Measurements from ENCODE around the gene SLC24A3.

The SLC24A3 gene

GRCh38 chr20:19761841-19762240 is 549.4 kb downstream of the SLC24A3 start:
- H3K4me1 Mint-ChIP-seq, result peaks cover 70% of the 10 kb centered on the region

GRCh38 chr20:19764207-19764606 is 551.8 kb downstream of the SLC24A3 start:
- no peak for TF ChIP-seq CTCF (IDR thresholded peaks at IDR 0.05)
- no peak overlapping the region for H3K27ac Mint-ChIP-seq
- H3K9me3 Mint-ChIP-seq, result no peaks in the 10 kb centered on the region
- no peak overlapping the region for H3K4me3 Mint-ChIP-seq
- H3K27me3 Mint-ChIP-seq (ENCODE audit: low read depth, poor library complexity), result peaks cover 2% of the 10 kb centered on the region
- H3K36me3 Mint-ChIP-seq (ENCODE audit: low read depth), result peaks cover 32% of the 10 kb centered on the region
- no peak for DNase-seq
- peaks cover 74% of the 10 kb centered on the region for H3K4me1 Mint-ChIP-seq

More at GRCh38 chr20:19761841-19762240, 549.4 kb downstream of the SLC24A3 start:
- no peak for DNase-seq
- H3K27me3 Mint-ChIP-seq (ENCODE audit: low read depth, poor library complexity), result peaks cover 2% of the 10 kb centered on the region
- peak overlapping the region; percentile 19 for H3K4me3 Mint-ChIP-seq
- H3K36me3 Mint-ChIP-seq (ENCODE audit: low read depth), result peaks cover 18% of the 10 kb centered on the region
- peak overlapping the region; percentile 11 for H3K27ac Mint-ChIP-seq
- H3K9me3 Mint-ChIP-seq, result no peaks in the 10 kb centered on the region
- no peak for TF ChIP-seq CTCF (IDR thresholded peaks at IDR 0.05)

DNA sequence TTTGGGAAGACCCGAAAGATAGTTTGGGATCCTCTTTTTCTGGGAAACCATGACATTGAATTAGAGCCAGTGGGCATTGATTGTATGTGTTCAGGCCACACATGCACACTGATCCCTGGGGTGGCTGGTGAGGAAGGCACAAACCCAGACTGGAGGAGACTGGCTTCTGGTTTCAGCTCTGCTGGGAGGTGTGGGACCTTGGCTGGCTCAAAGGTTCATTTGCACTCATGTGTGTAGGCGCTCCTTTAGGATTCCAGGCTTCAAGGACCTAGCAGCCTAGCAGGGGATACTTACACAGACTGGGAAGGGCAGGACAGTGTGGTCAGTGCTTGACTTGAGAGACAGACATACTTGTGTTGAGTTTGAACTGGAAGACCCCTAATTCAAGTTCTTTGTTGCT is 552.8 kb downstream of the SLC24A3 start:
- Mint-ChIP-seq H3K27ac (no peak overlapping the region), H3K36me3 (ENCODE audit: low read depth) (peaks cover 35% of the 10 kb centered on the region), H3K4me3 (no peak overlapping the region), H3K27me3 (ENCODE audit: low read depth, poor library complexity) (peaks cover 2% of the 10 kb centered on the region), H3K9me3 (no peaks in the 10 kb centered on the region), H3K4me1 (peaks cover 75% of the 10 kb centered on the region)
- DNase-seq, result no peak
- no peak for TF ChIP-seq CTCF (IDR thresholded peaks at IDR 0.05)

DNA sequence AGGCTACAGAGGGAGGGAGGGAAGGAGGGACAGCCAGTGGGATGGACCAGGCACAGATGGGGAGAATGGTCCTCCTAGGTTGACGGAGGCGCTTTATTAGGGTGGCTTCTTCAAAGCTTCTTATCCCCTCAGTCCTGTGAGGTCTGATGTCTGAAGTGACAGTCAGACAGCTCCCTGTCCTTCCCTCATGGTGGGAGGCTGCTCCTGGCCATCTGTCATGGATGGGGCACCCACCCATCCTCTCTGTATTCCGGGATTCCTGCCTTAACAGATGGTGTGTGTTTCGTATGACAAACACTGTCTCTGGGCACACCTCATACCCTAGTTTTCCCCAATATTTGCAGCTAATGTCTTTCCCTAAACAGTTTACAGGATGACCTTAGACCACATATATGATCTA is 553.5 kb downstream of the SLC24A3 start:
- no peak for TF ChIP-seq CTCF (IDR thresholded peaks at IDR 0.05)
- Mint-ChIP-seq H3K4me1 (peaks cover 75% of the 10 kb centered on the region), H3K27ac (peak overlapping the region; percentile 40)

DNA sequence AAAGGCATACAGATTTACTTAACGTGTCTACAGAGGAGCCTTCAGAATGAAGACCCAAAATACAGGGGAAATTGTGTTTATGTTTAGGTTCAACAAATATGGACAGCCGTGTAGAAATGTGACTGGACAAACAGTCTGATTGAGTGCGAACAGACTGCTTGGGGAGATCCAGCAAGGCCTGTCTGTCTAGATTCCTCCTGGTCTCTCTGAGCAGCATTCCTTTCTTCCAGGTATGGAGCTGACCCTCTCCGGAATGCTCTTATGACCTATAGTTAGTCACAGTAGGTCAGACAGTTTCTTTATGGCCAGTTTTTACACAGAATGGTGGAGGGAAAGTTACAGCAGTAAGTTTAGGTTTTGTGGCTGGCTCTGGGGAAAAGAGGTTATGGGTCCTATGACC is 554.6 kb downstream of the SLC24A3 start:
- Mint-ChIP-seq H3K4me3 (no peak overlapping the region), H3K27ac (peak overlapping the region; percentile 85), H3K27me3 (ENCODE audit: low read depth, poor library complexity) (no peaks in the 10 kb centered on the region), H3K36me3 (ENCODE audit: low read depth) (peaks cover 34% of the 10 kb centered on the region), H3K4me1 (peaks cover 77% of the 10 kb centered on the region), H3K9me3 (no peaks in the 10 kb centered on the region)
- no peak for TF ChIP-seq CTCF (IDR thresholded peaks at IDR 0.05)
- no peak for DNase-seq

More for the DNA sequence above, 553.5 kb downstream of the SLC24A3 start:
- Mint-ChIP-seq H3K4me3 (no peak overlapping the region), H3K36me3 (ENCODE audit: low read depth) (peaks cover 35% of the 10 kb centered on the region), H3K9me3 (no peaks in the 10 kb centered on the region), H3K27me3 (ENCODE audit: low read depth, poor library complexity) (peaks cover 2% of the 10 kb centered on the region)
- DNase-seq, result no peak

GRCh38 chr20:19768325-19768842 is 555.9 kb downstream of the SLC24A3 start:
- Mint-ChIP-seq H3K4me3 (no peak overlapping the region), H3K4me1 (peaks cover 74% of the 10 kb centered on the region), H3K27ac (no peak overlapping the region), H3K9me3 (no peaks in the 10 kb centered on the region), H3K36me3 (ENCODE audit: low read depth) (peaks cover 31% of the 10 kb centered on the region), H3K27me3 (ENCODE audit: low read depth, poor library complexity) (no peaks in the 10 kb centered on the region)
- DNase-seq, result no peak
- TF ChIP-seq CTCF (IDR thresholded peaks at IDR 0.05), result no peak
